ENCODE measurements around the gene ZNF512. TPM values are rescaled to one million over a fixed set of nuclear protein-coding genes. Genes with fewer than 3 reads are reported as not detected.

ZNF512 gene
- polyA plus RNA-seq, 1 donor (not counting 4 experiments of a cell fraction or from before 2014, with no cell fraction given): 16.6 TPM

DNA sequence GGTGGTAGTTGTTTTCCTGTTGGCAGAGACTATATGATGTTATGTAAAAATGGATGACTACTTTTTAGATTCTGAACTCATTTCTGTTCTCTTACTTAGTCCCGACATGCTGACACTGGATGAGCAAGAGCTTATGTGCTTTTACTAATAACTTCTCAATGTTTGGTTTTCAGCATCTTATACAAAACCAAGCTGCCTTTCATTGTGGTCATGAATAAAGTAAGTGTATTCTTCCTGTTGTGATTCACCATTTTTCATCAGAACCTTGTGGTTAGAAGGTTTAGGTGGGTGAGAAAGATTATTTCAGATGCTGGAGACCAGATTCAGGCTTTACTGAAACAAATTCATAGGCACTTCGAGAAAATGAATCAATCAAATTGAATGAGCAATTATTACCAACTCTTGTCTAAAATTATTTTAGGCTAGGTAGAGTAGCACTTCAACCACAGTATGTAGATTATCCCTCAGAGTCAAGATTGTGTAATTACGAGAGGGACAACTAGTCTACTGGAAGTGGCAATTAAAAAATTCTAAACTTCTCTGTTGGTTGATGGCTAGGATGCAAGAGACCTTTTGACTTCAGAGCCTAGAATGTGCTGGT lies 55.3 kb downstream of the ZNF512 start:
- peaks cover 22 to 34% of the 10 kb centered on the region in 2 experiments for H3K36me3 ChIP-seq (ENCODE audit: control insufficient read depth in 2 of 2, extremely low read depth in 1 of 2, insufficient read depth in 2 of 2, low read length in 2 of 2)
- H4K20me1 ChIP-seq (ENCODE audit: control insufficient read depth, extremely low read depth, insufficient read depth, low read length): no peaks in the 10 kb centered on the region
- no peak overlapping the region for H2AFZ ChIP-seq (ENCODE audit: control insufficient read depth, low read length)
- no peaks in the 10 kb centered on the region for H3K27me3 ChIP-seq (ENCODE audit: control insufficient read depth, extremely low read depth, insufficient read depth, low read length)
- no peaks in the 10 kb centered on the region for H3K9me3 ChIP-seq (ENCODE audit: control insufficient read depth, low read depth, low read length)
- H3K79me2 ChIP-seq (ENCODE audit: control insufficient read depth, insufficient read depth, low read length): no peaks in the 10 kb centered on the region
- dilution Hi-C loops (cut with MboI; ENCODE audit: extremely low pct_ligation_motif_present, low sequenced_read_pairs): no loop called here
- H3K4me2 ChIP-seq (ENCODE audit: control insufficient read depth, extremely low read depth, insufficient read depth, low read depth, low read length): peak overlapping the region; percentile 61
- DNase-seq (ENCODE audit: low read depth, low spot score) (peak; percentile 88), FAIRE-seq (peak; percentile 90)
- H3K27ac ChIP-seq (ENCODE audit: control insufficient read depth, insufficient read depth, low read length): peak overlapping the region; percentile 84
- TF ChIP-seq, protein P1, sequence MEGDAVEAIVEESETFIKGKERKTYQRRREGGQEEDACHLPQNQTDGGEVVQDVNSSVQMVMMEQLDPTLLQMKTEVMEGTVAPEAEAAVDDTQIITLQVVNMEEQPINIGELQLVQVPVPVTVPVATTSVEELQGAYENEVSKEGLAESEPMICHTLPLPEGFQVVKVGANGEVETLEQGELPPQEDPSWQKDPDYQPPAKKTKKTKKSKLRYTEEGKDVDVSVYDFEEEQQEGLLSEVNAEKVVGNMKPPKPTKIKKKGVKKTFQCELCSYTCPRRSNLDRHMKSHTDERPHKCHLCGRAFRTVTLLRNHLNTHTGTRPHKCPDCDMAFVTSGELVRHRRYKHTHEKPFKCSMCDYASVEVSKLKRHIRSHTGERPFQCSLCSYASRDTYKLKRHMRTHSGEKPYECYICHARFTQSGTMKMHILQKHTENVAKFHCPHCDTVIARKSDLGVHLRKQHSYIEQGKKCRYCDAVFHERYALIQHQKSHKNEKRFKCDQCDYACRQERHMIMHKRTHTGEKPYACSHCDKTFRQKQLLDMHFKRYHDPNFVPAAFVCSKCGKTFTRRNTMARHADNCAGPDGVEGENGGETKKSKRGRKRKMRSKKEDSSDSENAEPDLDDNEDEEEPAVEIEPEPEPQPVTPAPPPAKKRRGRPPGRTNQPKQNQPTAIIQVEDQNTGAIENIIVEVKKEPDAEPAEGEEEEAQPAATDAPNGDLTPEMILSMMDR (optimal IDR thresholded peaks at IDR 0.05 in 1 of 3, IDR thresholded peaks at IDR 0.05 in 1 of 3, conservative IDR thresholded peaks at IDR 0.05 in 1 of 3; ENCODE audit: extremely low read depth in 1 of 3, insufficient read depth in 2 of 3, low read length in 3 of 3): no peak
- no peak for TF ChIP-seq EZH2 (IDR thresholded peaks at IDR 0.05; ENCODE audit: low read length)
- H3K9me1 ChIP-seq (ENCODE audit: control insufficient read depth, extremely low read depth, insufficient read depth, low read length): no peaks in the 10 kb centered on the region
- H3K9ac ChIP-seq (ENCODE audit: control insufficient read depth, extremely low read depth, insufficient read depth, low read length): peak overlapping the region; percentile 39
- H3K4me3 ChIP-seq (ENCODE audit: control insufficient read depth in 2 of 3, extremely low read depth in 1 of 3, insufficient read depth in 2 of 3, low read depth in 1 of 3, low read length in 3 of 3): peak overlapping the region in 2 of 3 experiments; percentile 13 to 45
- peaks cover 26% of the 10 kb centered on the region for H3K4me1 ChIP-seq (ENCODE audit: control insufficient read depth, extremely low read depth, insufficient read depth, low read length)

DNA sequence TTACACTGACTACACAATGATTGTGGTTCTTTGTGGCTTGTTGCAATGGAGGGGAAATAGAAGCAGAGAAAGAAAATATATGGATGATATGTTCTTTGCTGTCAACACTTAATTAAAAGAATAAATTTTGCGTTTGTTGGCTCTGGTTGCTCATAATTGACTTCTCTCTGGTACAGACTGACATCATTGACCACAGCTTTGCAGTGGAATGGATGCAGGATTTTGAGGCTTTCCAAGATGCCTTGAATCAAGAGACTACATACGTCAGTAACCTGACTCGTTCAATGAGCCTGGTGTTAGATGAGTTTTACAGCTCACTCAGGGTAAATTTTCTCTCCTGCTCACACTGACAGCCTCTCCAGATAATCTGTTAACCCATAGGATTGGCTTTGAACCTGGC lies 55.9 kb downstream of the ZNF512 start:
- no peak overlapping the region for H2AFZ ChIP-seq (ENCODE audit: control insufficient read depth, low read length)
- H4K20me1 ChIP-seq (ENCODE audit: control insufficient read depth, extremely low read depth, insufficient read depth, low read length): no peaks in the 10 kb centered on the region
- H3K4me3 ChIP-seq (ENCODE audit: control insufficient read depth in 2 of 3, extremely low read depth in 1 of 3, insufficient read depth in 2 of 3, low read depth in 1 of 3, low read length in 3 of 3): peak overlapping the region in 1 of 3 experiments; percentile 45
- peaks cover 20 to 33% of the 10 kb centered on the region in 2 experiments for H3K36me3 ChIP-seq (ENCODE audit: control insufficient read depth in 2 of 2, extremely low read depth in 1 of 2, insufficient read depth in 2 of 2, low read length in 2 of 2)
- peak overlapping the region; percentile 39 for H3K9ac ChIP-seq (ENCODE audit: control insufficient read depth, extremely low read depth, insufficient read depth, low read length)
- H3K4me2 ChIP-seq (ENCODE audit: control insufficient read depth, extremely low read depth, insufficient read depth, low read depth, low read length): peak overlapping the region; percentile 61
- peak overlapping the region; percentile 84 for H3K27ac ChIP-seq (ENCODE audit: control insufficient read depth, insufficient read depth, low read length)
- no peaks in the 10 kb centered on the region for H3K79me2 ChIP-seq (ENCODE audit: control insufficient read depth, insufficient read depth, low read length)
- FAIRE-seq (peak; percentile 55), DNase-seq (ENCODE audit: low read depth, low spot score) (peak; percentile 53)
- H3K9me3 ChIP-seq (ENCODE audit: control insufficient read depth, low read depth, low read length): no peaks in the 10 kb centered on the region
- peaks cover 26% of the 10 kb centered on the region for H3K4me1 ChIP-seq (ENCODE audit: control insufficient read depth, extremely low read depth, insufficient read depth, low read length)
- dilution Hi-C loops (cut with MboI; ENCODE audit: extremely low pct_ligation_motif_present, low sequenced_read_pairs): no loop called here
- H3K9me1 ChIP-seq (ENCODE audit: control insufficient read depth, extremely low read depth, insufficient read depth, low read length): no peaks in the 10 kb centered on the region
- no peaks in the 10 kb centered on the region for H3K27me3 ChIP-seq (ENCODE audit: control insufficient read depth, extremely low read depth, insufficient read depth, low read length)
- TF ChIP-seq EZH2 (IDR thresholded peaks at IDR 0.05; ENCODE audit: low read length): no peak
- TF ChIP-seq, protein P1 (optimal IDR thresholded peaks at IDR 0.05 in 1 of 3, IDR thresholded peaks at IDR 0.05 in 1 of 3, conservative IDR thresholded peaks at IDR 0.05 in 1 of 3; ENCODE audit: extremely low read depth in 1 of 3, insufficient read depth in 2 of 3, low read length in 3 of 3): no peak

Measured in keratinocyte (primary cell).